ENCODE measurements around the gene RNF207.

DNA sequence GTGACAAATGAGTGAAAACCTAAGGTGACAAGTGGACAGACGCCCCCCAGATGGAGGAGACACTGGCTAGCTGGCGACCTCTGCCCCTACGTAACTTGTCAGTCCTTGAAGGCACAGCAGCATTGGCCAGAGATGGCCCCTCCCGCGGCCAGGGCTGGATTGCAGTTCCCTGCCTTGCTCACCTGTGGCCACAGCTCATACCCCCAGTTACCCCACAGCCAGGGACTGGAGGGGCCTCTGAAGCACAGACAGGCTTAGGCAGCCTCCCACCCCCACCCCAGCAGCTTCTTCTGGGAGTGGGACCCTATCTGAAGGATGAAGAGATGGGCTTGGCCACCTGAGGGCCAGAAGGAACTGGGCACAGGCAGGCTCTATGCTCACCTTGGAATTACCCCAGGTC lies 41.7 kb downstream of the RNF207 start:
- TF ChIP-seq POLR2AphosphoS5 (IDR thresholded peaks at IDR 0.05; ENCODE audit: borderline replicate concordance, low read depth, low read length) (no peak), EZH2 (IDR thresholded peaks at IDR 0.05) (no peak), FOXP2 (optimal IDR thresholded peaks at IDR 0.05; ENCODE audit: control extremely low read depth, extremely low read length, insufficient read depth) (no peak)
